ENCODE results near the gene PTRH1. TPM values are rescaled to one million over a fixed set of nuclear protein-coding genes. Genes with fewer than 3 reads are reported as not detected.

The PTRH1 gene
- total and polyA plus RNA-seq, 2 of the 4 experiments (the other 2 are of a cell fraction) = 5.4 to 14.8 TPM

DNA sequence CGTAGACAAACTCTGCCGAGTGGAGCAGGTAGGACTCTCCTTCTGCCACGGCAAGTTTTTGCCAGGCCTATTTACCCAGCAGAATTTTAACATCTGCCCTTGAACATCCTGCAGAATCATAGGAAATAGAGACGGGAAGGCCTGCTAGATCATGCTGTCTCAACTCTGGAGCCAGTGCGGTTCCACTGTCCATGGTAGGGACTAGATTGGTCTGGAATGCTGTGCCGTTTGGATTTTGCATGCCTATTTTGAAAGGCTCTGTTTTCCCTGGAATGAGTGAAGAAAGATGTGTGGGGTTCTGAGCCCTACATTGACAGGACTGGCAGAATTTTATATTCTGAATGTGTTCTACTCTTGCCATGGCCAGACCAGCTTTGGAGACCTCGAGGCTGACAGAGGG lies 42.2 kb downstream of the PTRH1 start:
- no peak overlapping the region for H4K8ac ChIP-seq (ENCODE audit: low read depth in 2 of 2, low read length in 2 of 2)
- H2BK5ac ChIP-seq (ENCODE audit: low read depth, low read length, poor library complexity, severe bottlenecking) = no peak overlapping the region
- no peak overlapping the region for H3K18ac ChIP-seq (ENCODE audit: low read depth, low read length)
- ATAC-seq (ENCODE audit: low read depth) (no peak), DNase-seq (no peak)
- ChIA-PET POLR2A (ENCODE audit: unreplicated experiment) (no interaction called here), CTCF (no interaction called here)
- H2BK120ac ChIP-seq (ENCODE audit: low read depth, low read length) = no peak overlapping the region
- peaks cover 44% of the 10 kb centered on the region for H3K36me3 ChIP-seq (ENCODE audit: control insufficient read depth, insufficient read depth, low read length)
- in situ Hi-C loops (cut with MboI; ENCODE audit: low sequenced_read_pairs) (no loop called here), dilution Hi-C loops (cut with HindIII; ENCODE audit: low sequenced_read_pairs, unreplicated experiment) (no loop called here), intact Hi-C loops (cut with micrococcal nuclease) (no loop called here)
- no peak overlapping the region for H3K14ac ChIP-seq (replicated peaks; ENCODE audit: low read depth, low read length)
- no peaks in the 10 kb centered on the region for H3K27me3 ChIP-seq (ENCODE audit: control insufficient read depth, insufficient read depth, low read length)
- no peaks in the 10 kb centered on the region for H3K9me3 ChIP-seq (ENCODE audit: control insufficient read depth, insufficient read depth, low read length)
- peaks cover 3% of the 10 kb centered on the region; the same call in 1 of the 2 replicates for H3K9me1 ChIP-seq (ENCODE audit: insufficient read depth, low read length)
- no peaks in the 10 kb centered on the region for H4K20me1 ChIP-seq (ENCODE audit: insufficient read depth, low read length)
- no peak overlapping the region for H3K9ac ChIP-seq (ENCODE audit: low read depth, low read length)
- H3K27ac ChIP-seq (ENCODE audit: insufficient read depth, low read length) = no peak overlapping the region
- H3K4me1 ChIP-seq (ENCODE audit: control insufficient read depth, insufficient read depth, low read length) = no peaks in the 10 kb centered on the region
- H3K56ac ChIP-seq (ENCODE audit: extremely low read depth, insufficient read depth, low read length) = no peak overlapping the region
- no peak overlapping the region for H3K4me3 ChIP-seq (ENCODE audit: insufficient read depth, low read depth, low read length)
- no peak overlapping the region for H2BK20ac ChIP-seq (ENCODE audit: low read depth, low read length)
- no peak overlapping the region for H2AK5ac ChIP-seq (ENCODE audit: low read depth, low read length)
- H3K23ac ChIP-seq (ENCODE audit: low read depth, low read length) = no peak overlapping the region
- no peak overlapping the region for H4K91ac ChIP-seq (ENCODE audit: insufficient read depth, low read depth, low read length)
- WGBS, 2 experiments (ENCODE audit: extremely low coverage in 2 of 2, insufficient read length in 1 of 2) = no CpG with 5 or more reads among the region's 7 CpGs
- no peak overlapping the region for H2AFZ ChIP-seq (replicated peaks; ENCODE audit: low read length, poor library complexity)
- H3K4me2 ChIP-seq (ENCODE audit: low read depth, low read length) = no peak overlapping the region
- no peak overlapping the region for H4K5ac ChIP-seq (ENCODE audit: low read depth, low read length)
- H2AK9ac ChIP-seq (replicated peaks; ENCODE audit: low read depth, low read length, poor library complexity) = no peak overlapping the region
- H3K79me1 ChIP-seq (ENCODE audit: low read depth in 1 of 2, low read length in 2 of 2) = no peaks in the 10 kb centered on the region
- no TSS peak for BruUV-seq (replicated peaks)
- no peak overlapping the region for H2BK15ac ChIP-seq (ENCODE audit: low read depth, low read length)
- TF ChIP-seq NFE2L2 (IDR thresholded peaks at IDR 0.05; ENCODE audit: low read depth, low read length) (no peak), MAFK (IDR thresholded peaks at IDR 0.05; ENCODE audit: low read depth, low read length) (no peak), RCOR1 (IDR thresholded peaks at IDR 0.05; ENCODE audit: insufficient replicate concordance, low read length) (no peak), MXI1 (IDR thresholded peaks at IDR 0.05; ENCODE audit: borderline replicate concordance, low read depth, low read length) (no peak), RAD21 (IDR thresholded peaks at IDR 0.05; ENCODE audit: low read length) (no peak), CEBPB (IDR thresholded peaks at IDR 0.05; ENCODE audit: low read depth, low read length) (no peak), POLR2A (IDR thresholded peaks at IDR 0.05; ENCODE audit: low read depth, low read length) (no peak), BHLHE40 (IDR thresholded peaks at IDR 0.05; ENCODE audit: low read depth, low read length) (no peak), RFX5 (IDR thresholded peaks at IDR 0.05; ENCODE audit: low read depth, low read length) (no peak), CHD1 (IDR thresholded peaks at IDR 0.05; ENCODE audit: low read depth, low read length) (no peak), FOS (IDR thresholded peaks at IDR 0.05; ENCODE audit: low read depth, low read length) (no peak), SMC3 (IDR thresholded peaks at IDR 0.05; ENCODE audit: low read depth, low read length) (no peak), MAZ (IDR thresholded peaks at IDR 0.05; ENCODE audit: borderline replicate concordance, low read depth, low read length) (no peak)
- TF ChIP-seq, protein P1, sequence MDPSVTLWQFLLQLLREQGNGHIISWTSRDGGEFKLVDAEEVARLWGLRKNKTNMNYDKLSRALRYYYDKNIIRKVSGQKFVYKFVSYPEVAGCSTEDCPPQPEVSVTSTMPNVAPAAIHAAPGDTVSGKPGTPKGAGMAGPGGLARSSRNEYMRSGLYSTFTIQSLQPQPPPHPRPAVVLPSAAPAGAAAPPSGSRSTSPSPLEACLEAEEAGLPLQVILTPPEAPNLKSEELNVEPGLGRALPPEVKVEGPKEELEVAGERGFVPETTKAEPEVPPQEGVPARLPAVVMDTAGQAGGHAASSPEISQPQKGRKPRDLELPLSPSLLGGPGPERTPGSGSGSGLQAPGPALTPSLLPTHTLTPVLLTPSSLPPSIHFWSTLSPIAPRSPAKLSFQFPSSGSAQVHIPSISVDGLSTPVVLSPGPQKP (IDR thresholded peaks at IDR 0.05; ENCODE audit: borderline replicate concordance, low read depth, low read length) = no peak
- TF ChIP-seq, protein P2, sequence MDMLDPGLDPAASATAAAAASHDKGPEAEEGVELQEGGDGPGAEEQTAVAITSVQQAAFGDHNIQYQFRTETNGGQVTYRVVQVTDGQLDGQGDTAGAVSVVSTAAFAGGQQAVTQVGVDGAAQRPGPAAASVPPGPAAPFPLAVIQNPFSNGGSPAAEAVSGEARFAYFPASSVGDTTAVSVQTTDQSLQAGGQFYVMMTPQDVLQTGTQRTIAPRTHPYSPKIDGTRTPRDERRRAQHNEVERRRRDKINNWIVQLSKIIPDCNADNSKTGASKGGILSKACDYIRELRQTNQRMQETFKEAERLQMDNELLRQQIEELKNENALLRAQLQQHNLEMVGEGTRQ (IDR thresholded peaks at IDR 0.05; ENCODE audit: low read depth, low read length) = no peak
- TF ChIP-seq, protein P3, sequence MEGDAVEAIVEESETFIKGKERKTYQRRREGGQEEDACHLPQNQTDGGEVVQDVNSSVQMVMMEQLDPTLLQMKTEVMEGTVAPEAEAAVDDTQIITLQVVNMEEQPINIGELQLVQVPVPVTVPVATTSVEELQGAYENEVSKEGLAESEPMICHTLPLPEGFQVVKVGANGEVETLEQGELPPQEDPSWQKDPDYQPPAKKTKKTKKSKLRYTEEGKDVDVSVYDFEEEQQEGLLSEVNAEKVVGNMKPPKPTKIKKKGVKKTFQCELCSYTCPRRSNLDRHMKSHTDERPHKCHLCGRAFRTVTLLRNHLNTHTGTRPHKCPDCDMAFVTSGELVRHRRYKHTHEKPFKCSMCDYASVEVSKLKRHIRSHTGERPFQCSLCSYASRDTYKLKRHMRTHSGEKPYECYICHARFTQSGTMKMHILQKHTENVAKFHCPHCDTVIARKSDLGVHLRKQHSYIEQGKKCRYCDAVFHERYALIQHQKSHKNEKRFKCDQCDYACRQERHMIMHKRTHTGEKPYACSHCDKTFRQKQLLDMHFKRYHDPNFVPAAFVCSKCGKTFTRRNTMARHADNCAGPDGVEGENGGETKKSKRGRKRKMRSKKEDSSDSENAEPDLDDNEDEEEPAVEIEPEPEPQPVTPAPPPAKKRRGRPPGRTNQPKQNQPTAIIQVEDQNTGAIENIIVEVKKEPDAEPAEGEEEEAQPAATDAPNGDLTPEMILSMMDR (conservative IDR thresholded peaks at IDR 0.05; ENCODE audit: low read depth, low read length) = no peak
- no peak overlapping the region for H3K4ac ChIP-seq (ENCODE audit: low read depth, low read length)

Measured in IMR-90 (cell line).